Islet precursor cell (in vitro differentiated cells): ENCODE results near the gene FAM168B.

ENCODE experiments used
- DNase-seq: peaks from one replicate; pipeline ENCODE4 v3.0.0-alpha.2; 2018

The FAM168B gene

GRCh38 chr2:131016826-131017741, 76.2 kb downstream of the FAM168B start:
- no peak for DNase-seq

GRCh38 chr2:131015764-131016163, 77.5 kb downstream of the FAM168B start:
- DNase-seq: no peak

DNA sequence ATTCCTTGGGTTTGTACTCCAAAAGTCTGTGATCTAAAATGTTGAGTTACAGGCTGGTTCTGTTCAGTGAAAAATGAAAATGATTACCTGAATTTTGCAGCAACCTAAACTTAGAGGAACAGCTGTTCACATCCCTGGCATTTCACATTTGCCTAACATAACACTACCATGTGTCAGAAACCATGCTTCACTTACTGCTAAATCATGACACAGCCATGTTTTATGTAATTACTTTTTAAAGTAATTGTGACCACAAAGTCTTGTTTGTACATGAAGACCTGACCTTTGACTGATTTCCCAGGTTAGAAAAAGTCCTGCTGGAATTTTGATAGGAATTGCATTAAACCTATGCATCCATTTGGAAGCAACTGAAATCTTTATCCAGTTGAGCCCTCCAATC, 79.1 kb downstream of the FAM168B start:
- no peak for DNase-seq

- no peak for DNase-seq
Measured at GRCh38 chr2:131011486-131011885, 81.8 kb downstream of the FAM168B start.

- no peak for DNase-seq
Measured at GRCh38 chr2:131010566-131010965, 82.7 kb downstream of the FAM168B start.

GRCh38 chr2:131009713-131010475, 83.4 kb downstream of the FAM168B start:
- DNase-seq: no peak

DNA sequence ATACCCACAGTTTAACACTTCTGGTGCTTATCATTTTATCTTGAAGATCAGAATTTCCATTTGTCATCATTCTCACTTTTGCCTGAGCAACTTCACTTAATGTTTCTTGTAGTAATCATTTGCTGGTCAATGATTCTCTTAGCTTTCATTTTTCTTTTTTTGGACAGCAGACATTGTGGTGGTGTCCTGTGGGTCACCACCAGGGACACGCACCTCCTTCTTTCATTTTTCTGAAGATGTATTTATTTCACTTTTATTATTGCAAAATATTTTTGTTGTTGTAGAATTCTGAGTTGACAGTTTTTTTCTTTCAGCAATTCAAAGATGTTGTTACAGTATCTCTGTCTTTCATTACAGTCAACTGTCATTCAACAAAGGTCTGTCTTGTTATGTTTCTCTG, 84.3 kb downstream of the FAM168B start:
- DNase-seq: no peak

DNA sequence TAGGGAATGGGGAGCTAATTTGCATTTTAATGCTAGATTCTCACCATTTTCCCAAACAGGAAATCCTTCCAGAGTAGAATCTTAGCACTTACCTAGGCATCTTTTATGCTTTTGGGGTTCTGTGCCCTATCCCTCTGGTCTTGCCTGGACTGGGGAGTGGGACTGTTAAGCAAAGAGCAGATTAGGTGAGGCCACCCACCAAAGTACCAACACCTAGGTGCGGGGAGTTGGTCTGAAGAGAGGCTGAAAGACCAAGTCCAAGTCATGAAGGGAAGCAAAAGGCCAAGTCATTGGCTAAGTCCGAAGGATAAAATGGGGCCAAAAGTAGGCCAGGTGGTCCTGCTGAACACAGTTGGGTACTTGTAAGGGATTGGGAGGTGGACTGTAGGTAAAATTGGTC, 86.7 kb downstream of the FAM168B start:
- DNase-seq: no peak

DNA sequence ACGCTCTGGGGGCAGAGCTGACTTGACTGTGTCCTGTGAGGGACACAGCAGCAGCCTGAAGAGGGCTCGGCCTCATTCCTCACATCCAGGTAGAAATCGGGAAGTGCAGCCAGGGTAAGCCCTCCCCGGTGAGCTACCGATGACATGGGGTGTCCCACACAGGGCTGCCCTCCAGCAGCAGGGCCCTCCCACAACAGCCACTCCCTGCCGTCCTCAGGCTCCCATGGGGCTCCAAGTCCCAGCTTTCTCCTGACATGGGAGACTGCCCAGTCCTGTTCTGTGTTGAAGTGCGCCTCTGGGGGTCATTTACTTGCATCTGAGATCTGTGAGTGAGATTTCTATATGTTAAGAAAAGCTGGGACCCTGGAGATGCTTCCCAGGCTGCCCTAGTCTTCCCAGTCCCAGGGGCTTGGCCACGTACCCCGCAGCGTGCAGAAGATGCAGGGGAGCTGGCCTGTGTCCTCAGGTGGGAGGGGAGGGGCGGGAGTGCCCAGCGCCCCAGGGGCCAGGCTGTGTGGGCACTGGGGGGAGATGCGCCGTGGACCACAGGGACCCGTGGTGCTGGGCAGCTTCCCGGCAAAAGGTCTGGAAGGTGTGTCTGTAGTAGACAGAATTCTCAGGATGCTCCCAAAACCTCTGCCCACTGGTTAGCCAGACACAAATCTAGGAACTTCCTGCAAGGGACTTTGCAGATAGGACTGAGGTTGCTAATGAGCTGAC, 87.9 kb downstream of the FAM168B start:
- no peak for DNase-seq

DNA sequence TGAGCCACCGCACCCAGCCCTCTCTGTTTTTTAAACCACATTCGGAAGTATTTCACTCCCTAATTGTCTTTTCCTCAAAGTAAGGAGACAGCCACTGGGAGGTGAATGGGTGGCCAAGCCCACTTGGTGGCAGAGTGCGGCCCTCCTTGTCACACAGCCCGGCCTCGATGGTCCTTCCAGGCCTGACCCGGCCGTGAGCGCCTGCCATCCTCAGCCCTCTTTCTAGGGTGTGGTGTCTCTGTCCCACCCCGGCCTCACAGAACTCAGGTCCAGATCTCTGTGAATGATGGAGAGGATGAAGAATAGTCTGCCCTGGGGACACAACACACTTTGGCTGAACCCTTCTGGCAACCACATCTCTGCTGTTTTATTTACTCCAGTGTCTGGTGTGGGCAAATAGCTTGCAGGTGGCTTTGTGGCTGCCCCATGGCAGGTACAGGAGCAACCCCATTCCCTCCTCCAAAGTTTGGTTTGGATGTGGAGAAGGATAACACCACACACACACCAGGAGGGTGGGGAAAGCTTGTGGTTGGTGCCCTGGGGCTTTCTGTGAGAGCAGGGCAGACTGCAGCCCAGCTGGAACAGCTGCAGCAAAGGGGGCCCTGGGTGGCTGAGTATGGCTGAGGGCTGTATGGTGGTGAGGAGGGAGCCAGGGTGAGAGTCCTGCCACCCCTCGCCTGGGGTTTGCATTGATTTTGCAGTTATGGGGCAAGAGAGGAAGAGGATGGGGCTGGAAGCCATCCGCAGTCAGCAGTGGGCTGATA, 88.6 kb downstream of the FAM168B start:
- no peak for DNase-seq

DNA sequence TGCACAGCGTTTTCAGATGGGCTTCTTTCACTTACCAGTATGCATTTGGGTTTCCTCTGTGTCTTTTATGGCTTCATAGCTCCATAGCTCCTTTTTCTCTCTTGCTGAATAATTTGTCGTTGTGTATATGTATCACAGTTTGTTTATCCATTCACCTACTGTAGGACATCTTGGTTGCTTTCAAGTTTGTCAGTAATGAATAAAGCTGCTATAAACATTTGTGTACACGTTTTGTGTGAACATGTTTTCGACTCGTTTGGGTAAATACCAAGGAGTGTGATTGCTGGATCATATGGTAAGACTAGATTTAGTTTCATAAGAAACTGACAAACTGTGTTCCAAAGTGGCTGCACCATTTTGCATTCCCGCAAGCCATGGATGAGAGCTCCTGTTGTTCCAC, 94.7 kb downstream of the FAM168B start:
- no peak for DNase-seq
